Measurements from ENCODE around the gene PABPN1.

PABPN1 gene

GRCh38 chr14:23326491-23327332, 5.5 kb downstream of the PABPN1 start:
- no peak for DNase-seq (ENCODE audit: low spot score)

DNA sequence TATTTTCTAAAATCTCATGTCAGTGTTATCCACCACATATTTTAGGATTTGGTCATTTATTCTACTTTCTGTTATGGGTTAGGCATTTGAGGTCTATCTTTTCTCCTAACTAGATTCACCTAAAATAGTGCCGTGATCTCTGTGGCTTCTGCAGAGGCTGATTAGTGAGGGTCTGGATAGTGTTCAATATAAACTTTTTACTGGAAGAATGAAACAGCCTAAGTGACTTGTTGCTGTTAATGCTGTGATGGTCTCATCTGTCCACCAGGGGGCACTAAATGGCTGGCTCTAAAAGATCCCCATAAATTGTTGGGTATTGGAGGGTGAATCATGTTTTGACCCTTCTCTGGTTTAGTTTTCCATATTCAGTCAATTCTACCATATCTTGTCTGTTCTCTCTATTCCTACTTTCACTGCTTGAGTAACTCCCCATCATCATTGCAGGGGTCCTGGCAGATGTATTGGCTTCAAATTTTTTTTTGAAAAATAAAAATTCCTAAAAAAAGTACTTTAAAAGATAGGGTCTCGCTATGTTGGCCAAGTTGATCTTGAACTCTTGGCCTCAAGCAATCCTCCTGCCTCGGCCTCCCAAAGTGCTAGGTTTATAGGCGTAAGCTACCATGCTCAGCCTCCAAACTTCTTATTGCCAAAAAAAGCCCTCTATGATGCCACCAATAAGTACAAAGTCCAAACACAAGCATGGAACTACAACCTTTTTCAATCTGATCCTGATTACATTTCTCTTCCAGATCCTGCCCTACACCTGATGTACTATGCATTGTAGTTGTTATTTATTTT, 6.9 kb downstream of the PABPN1 start:
- DNase-seq (ENCODE audit: low spot score), result peak; percentile 75

DNA sequence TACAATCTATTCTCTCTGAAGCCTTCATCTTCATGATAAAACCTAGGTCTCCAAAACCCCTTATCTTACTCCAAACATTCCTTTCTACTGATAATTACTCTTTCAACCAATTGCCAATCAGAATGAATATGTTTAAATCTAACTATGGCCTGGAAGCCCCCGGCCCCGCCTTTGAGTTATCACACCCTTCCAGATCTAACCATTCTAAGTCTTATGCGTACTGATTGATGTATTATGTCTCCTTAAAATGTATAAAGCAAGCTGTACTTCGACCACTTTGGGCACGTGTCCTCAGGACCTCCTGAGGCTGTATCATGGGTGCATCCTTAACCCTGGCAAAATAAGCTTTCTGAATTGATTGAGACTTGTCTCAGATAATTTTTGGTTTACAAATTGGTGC, 14.4 kb downstream of the PABPN1 start:
- no peak for DNase-seq (ENCODE audit: low spot score)

DNA sequence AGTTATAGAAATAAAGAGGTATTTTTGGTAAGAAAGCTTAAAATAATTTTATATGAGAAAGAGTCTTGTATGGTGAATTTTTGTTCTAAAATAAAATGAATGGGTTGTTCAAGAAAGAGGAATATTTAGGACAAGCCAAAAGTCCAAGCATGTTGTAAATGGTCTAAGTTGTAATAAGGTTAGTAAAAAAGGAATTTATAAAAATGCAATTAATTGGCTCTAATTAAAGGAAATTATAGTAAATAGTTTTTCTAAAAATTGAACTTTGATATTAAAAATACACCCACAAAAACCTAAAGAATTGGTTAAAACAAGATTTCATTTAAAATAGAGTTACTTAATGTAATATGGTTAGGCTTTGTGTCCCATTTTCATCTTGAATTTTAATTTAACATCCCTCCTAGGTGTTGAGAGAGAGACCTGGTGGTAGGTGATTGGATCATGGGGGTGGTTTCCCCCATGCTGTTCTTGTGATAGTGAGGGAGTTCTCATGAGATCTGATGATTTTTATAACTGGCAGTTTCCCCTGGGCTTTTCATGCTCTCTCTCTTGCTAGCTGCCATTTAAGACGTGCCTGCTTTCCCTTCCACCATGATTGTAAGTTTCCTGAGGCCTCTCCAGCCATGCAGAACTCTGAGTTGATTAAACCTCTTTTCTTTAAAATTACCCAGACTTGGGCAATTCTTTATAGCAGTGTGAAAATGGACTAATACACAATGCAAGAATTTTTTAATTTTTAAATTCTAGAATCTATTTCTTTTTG, 18.4 kb downstream of the PABPN1 start:
- DNase-seq (ENCODE audit: low spot score), result no peak

GRCh38 chr14:23344481-23344880, 23.2 kb downstream of the PABPN1 start:
- no peak for DNase-seq (ENCODE audit: low spot score)

- no peak for DNase-seq (ENCODE audit: low spot score)
Measured at GRCh38 chr14:23345987-23346692, 24.9 kb downstream of the PABPN1 start.

GRCh38 chr14:23346693-23347405, 25.6 kb downstream of the PABPN1 start:
- DNase-seq (ENCODE audit: low spot score), result no peak

DNA sequence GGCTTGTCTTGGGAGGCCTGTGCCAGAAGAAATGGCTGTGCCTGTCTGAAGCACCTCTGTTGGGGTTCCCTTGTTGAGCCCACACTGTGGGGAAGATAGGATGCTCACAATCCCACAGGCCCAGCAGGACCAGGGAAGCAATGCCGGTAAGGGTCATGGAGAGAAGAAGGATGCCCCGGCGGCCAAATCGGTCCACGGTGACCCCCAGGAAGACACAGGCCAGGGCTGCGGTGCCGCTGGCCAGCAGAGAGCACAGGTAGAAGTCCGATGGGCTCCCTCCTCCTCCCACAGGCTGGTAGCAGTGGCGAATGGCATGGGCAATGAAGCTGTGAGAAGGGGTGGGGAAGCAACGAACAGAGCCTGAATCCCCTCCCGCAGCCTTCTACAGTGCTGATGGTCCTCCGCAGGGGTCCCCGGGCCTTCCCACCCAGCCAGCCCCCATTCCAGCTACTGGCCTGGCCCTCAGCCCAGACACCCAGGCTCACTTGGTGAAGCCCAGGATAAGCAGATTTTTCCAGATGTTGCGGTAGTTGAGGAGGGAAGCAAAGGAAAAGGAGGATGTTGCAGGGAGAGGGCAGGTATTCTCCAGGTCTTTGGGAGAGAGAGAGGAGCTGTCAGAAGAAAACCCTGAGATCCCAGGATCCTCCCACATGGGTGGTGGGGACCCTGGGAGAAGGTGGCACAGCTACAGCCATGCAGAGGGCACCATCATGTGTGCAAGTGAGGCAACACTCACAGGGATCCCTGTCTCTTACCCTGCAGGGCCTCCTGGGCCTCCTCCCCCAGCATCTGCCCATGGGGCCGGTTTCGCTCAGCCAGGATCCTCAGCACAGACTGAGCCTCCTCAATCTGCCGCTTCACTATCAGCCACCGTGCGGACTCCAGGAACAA, 26.4 kb downstream of the PABPN1 start:
- no peak for DNase-seq (ENCODE audit: low spot score)

- DNase-seq (ENCODE audit: low spot score), result no peak
Measured at GRCh38 chr14:23348297-23348655, 27.0 kb downstream of the PABPN1 start.

GRCh38 chr14:23349156-23349845, 28.0 kb downstream of the PABPN1 start:
- no peak for DNase-seq (ENCODE audit: low spot score)

GRCh38 chr14:23351681-23352505, 30.6 kb downstream of the PABPN1 start:
- DNase-seq (ENCODE audit: low spot score), result no peak

- DNase-seq (ENCODE audit: low spot score), result peak; percentile 92
Measured at GRCh38 chr14:23352506-23353432, 31.5 kb downstream of the PABPN1 start, which contains the start of gene SLC22A17. SLC22A17 (minus strand) TSS chr14:23352887.

- no peak for DNase-seq (ENCODE audit: low spot score)
Measured at GRCh38 chr14:23353433-23353780, 32.1 kb downstream of the PABPN1 start.

GRCh38 chr14:23354990-23355389, 33.7 kb downstream of the PABPN1 start:
- DNase-seq (ENCODE audit: low spot score), result no peak

DNA sequence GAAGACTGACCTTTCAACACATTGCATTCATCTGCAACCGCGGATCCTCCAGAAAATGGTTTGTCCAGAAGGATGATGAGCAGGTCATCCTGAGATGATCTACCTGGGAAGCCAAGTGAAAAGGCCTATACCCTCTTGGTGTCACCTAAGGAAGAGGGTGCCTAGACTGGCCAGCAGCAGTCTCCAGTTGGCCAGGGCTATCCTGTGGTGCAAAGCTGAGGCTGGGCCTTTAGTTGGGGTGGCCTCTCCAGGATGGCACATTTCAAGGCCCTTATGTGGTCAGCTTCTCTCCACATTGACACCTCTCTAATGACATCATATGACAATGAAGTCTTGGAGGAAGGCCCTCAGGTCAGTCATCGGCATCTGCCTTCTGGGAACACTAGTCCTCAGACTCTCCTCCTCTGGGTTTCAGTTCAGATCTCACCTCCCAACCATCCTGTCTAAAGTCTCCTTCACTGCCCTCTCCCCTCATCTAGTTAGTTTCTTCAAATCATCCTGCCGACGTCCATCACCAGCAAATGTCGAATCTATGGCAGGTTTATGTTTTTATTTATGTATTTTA, 34.7 kb downstream of the PABPN1 start:
- DNase-seq (ENCODE audit: low spot score), result no peak

DNA sequence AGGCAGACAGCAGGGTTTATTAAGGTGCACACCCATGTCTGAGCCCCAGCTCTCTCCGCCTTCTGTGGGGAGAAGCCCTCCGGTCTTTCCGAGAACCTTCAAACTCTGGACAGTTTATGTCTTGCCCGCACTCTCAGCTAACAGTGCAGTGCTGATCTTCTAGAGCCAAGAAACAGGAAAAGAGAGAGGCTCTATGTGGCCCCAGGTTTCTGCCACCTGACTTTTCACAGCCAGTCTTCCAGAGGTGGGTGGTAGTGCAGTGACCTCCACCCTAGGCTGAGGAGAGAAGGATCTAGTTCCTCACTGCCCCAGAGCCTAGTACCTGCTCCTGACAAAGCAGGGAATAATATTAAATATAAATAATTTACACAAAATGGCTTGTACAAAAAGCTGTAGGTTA, 35.4 kb downstream of the PABPN1 start:
- DNase-seq (ENCODE audit: low spot score), result no peak

DNA sequence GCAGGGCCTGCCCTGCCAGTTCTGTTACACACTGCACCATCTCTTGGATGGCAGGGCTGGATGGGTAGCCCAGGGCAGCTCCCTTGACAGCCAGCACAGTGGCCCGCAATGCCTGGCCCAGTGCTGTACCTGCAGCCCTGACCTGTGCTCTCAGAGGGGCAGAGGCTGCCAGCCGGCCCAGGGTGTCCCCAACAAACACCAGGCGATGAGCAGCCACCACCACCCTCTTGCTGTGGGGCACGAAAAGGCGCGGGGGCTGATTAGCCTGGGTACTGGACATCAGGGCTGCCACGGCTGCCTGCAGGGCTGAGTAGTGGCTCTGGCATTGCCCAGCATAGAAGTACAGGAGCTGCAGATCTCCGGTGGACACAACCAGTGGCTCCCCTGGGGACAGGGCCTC, 36.0 kb downstream of the PABPN1 start:
- no peak for DNase-seq (ENCODE audit: low spot score)

All from hepatic stellate cell (primary cell).